Skeletal muscle cell (primary cell): ENCODE results near the gene NAA35.
"Not testable (repeated sequence)": the region's sequence is repeated elsewhere in the genome, so short reads cannot be mapped to it uniquely, and the experiment has no call there.

ENCODE experiments used
- DNase-seq: peaks from one replicate; pipeline ENCODE4 v3.0.0-alpha.2; 2010; ENCODE audit warnings: low read depth
- H3K4me3 ChIP-seq: 2 replicates; pipeline ENCODE4 v1.5.1; 2011; ENCODE audit warnings: low read depth, mild to moderate bottlenecking, control low read depth, low read length, moderate library complexity

Gene NAA35

GRCh38 chr9:86048018-86048742 lies 107.2 kb downstream of the NAA35 start:
- not testable (repeated sequence) for DNase-seq, H3K4me3 ChIP-seq

- no peak overlapping the region for H3K4me3 ChIP-seq
- no peak for DNase-seq
Observed at GRCh38 chr9:86052556-86053468, 111.9 kb downstream of the NAA35 start.

- DNase-seq: no peak
- H3K4me3 ChIP-seq: no peak overlapping the region
Observed at GRCh38 chr9:86054695-86055094, 113.7 kb downstream of the NAA35 start.

GRCh38 chr9:86057491-86057890 lies 116.5 kb downstream of the NAA35 start:
- no peak overlapping the region for H3K4me3 ChIP-seq
- no peak for DNase-seq

GRCh38 chr9:86061972-86062739 lies 121.2 kb downstream of the NAA35 start:
- no peak overlapping the region for H3K4me3 ChIP-seq
- DNase-seq: no peak

- DNase-seq: no peak
- no peak overlapping the region for H3K4me3 ChIP-seq
Observed at GRCh38 chr9:86062845-86063693, 122.1 kb downstream of the NAA35 start.

GRCh38 chr9:86064220-86064619 lies 123.3 kb downstream of the NAA35 start:
- H3K4me3 ChIP-seq: no peak overlapping the region
- DNase-seq: no peak

GRCh38 chr9:86069206-86069869 lies 128.4 kb downstream of the NAA35 start:
- no peak overlapping the region for H3K4me3 ChIP-seq
- no peak for DNase-seq
